ENCODE data around the gene ARF5. TPM values are rescaled to one million over a fixed set of nuclear protein-coding genes. Genes with fewer than 3 reads are reported as not detected.

The ARF5 gene
- polyA plus RNA-seq, 1 experiment, result 179 TPM

DNA sequence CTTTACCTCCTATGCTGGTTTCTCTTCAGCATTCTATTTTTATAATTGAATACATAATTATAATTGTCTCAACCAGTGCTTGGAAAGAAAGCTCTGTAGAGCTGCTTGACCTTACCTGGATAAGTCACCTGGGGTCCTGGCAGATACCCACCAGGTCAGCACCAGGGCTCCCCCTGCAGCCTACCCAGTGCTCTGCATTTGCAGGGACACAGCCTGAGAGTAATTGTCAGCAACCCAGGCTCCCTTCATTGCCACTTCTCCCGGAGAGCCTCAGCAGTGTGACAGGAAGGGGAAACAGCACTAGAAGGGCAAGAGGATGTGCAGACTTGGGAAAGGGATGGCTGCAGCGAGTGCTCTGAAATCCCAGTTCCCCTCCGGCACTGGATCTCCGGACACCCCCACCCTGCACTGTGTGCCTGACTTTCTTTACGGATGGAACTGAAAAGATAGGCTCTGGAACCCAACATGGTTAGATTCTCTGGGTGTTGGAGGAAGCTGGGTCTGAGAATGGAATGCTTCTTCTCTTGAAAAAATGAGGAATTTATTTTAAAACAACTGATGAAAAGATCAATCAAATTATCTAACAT, 41.1 kb downstream of the ARF5 start:
- no peak for DNase-seq (ENCODE audit: low read depth, low spot score)
- Histone ChIP-seq H3K4me3 (ENCODE audit: low read depth, low read length) (no peak overlapping the region), H3K9me3 (ENCODE audit: control insufficient read depth, insufficient read depth, low read length) (no peaks in the 10 kb centered on the region), H3K27ac (ENCODE audit: low read depth, low read length) (no peak overlapping the region), H3K27me3 (ENCODE audit: control insufficient read depth, insufficient read depth, low read length) (peaks cover 11% of the 10 kb centered on the region)
- POLR2A ChIA-PET, result no interaction called here
- CTCF ChIA-PET, result interaction anchor here (0.7 kb wide), 1 partner anchor 506 kb away, joined by 4 read pairs; no protein-coding TSS in a partner anchor
- TF ChIP-seq, protein P1, sequence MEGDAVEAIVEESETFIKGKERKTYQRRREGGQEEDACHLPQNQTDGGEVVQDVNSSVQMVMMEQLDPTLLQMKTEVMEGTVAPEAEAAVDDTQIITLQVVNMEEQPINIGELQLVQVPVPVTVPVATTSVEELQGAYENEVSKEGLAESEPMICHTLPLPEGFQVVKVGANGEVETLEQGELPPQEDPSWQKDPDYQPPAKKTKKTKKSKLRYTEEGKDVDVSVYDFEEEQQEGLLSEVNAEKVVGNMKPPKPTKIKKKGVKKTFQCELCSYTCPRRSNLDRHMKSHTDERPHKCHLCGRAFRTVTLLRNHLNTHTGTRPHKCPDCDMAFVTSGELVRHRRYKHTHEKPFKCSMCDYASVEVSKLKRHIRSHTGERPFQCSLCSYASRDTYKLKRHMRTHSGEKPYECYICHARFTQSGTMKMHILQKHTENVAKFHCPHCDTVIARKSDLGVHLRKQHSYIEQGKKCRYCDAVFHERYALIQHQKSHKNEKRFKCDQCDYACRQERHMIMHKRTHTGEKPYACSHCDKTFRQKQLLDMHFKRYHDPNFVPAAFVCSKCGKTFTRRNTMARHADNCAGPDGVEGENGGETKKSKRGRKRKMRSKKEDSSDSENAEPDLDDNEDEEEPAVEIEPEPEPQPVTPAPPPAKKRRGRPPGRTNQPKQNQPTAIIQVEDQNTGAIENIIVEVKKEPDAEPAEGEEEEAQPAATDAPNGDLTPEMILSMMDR (IDR thresholded peaks at IDR 0.05; ENCODE audit: low read depth, low read length), result peak; percentile 40

DNA sequence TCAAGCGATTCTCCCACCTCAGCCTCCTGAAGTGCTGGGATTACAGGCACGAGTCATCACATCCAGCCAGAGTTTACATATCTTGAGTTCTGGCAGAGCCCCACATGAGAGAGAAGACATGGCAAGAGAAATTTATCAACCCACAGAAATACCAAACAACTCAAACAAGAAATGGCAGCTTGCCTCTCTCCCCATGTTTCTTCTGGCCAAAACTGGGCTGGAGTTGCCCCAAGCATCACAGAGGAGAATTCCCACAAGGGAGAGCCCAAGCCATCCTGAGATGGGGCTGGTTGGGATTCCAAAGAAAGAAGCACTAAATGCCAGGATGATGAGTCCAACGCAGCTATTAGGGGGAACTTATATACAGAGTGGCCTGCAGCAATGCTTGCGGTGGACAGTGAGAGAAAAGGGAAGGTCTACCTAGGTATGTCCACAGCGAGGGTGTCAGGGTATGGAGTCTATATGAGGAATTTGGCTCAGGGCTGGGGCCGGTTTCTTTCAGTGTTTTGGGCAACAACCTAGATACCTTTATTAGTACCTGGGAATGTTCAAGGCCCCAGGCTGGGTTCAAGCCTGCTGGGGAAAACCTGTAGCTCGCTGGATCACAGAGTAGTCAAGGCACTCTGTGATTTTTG, 44.2 kb downstream of the ARF5 start:
- Histone ChIP-seq H3K27ac (ENCODE audit: low read depth, low read length) (peak overlapping the region; percentile 52), H3K4me3 (ENCODE audit: low read depth, low read length) (no peak overlapping the region), H3K9me3 (ENCODE audit: control insufficient read depth, insufficient read depth, low read length) (no peaks in the 10 kb centered on the region), H3K27me3 (ENCODE audit: control insufficient read depth, insufficient read depth, low read length) (peaks cover 6% of the 10 kb centered on the region)
- ChIA-PET CTCF (interaction anchor here (0.6 kb wide), 1 partner anchor 118 kb away, joined by 3 read pairs; no protein-coding TSS in a partner anchor), POLR2A (interaction anchor here (0.7 kb wide), 1 partner anchor 45 kb away, joined by 6 read pairs; no protein-coding TSS in a partner anchor)
- TF ChIP-seq, protein P1 (IDR thresholded peaks at IDR 0.05; ENCODE audit: low read depth, low read length), result no peak
- DNase-seq (ENCODE audit: low read depth, low spot score), result peak; percentile 73

DNA sequence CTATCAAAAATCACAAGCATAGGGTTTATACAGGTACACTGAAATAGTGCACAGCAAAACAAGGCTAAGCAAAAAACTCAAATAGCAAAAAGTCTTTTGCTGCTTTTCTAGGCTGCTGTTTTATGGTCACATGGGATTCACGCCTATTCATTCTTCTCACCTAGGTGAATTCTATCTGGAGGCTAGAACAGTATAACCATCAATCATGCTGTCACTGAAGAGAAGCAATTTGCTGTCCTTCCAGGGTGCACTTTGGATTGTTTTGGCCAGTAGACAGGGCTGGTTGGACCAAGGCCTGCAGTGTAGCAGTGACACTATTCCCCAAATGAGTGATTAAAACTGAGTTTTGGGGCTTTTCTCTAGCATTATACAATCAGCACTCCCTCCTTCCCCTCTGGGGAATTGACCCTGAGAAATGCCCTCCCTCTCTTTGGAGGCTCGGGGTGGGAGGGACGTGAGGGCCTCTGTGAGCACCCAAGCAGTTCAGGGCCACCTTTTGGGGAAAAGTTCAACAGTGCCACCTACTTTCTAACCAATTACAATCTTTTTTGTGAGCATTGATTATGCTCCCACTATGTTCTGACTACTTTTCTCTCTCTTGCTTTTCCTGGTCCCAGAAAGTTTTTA, 47.6 kb downstream of the ARF5 start:
- no peaks in the 10 kb centered on the region for H3K9me3 ChIP-seq (ENCODE audit: control insufficient read depth, insufficient read depth, low read length)
- CTCF ChIA-PET, result no interaction called here
- H3K4me3 ChIP-seq (ENCODE audit: low read depth, low read length), result no peak overlapping the region
- DNase-seq (ENCODE audit: low read depth, low spot score), result no peak
- no peak overlapping the region for H3K27ac ChIP-seq (ENCODE audit: low read depth, low read length)
- TF ChIP-seq, protein P1 (IDR thresholded peaks at IDR 0.05; ENCODE audit: low read depth, low read length), result no peak
- POLR2A ChIA-PET, result interaction anchor here (0.6 kb wide), 1 partner anchor 71 kb away, joined by 3 read pairs; no protein-coding TSS in a partner anchor
- no peaks in the 10 kb centered on the region for H3K27me3 ChIP-seq (ENCODE audit: control insufficient read depth, insufficient read depth, low read length)

DNA sequence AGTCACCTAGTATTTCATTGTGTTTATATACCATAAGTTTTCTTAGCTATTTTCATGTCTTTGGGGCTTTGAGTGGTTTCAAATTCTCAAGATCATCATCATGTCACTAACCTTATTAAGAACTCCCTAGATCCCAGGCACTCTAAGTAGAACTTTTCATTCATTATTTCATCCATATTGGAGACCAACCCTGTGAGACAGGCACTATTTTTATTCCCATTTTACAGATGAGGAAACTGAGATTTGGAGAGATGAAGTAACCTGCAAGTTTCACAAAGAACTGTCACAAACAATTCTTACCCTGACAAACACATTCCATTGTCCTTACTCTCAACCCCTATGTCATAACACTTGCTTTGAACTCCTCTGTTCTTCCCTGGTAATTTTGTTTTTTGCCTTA, 50.0 kb downstream of the ARF5 start:
- Histone ChIP-seq H3K9me3 (ENCODE audit: control insufficient read depth, insufficient read depth, low read length) (no peaks in the 10 kb centered on the region), H3K27me3 (ENCODE audit: control insufficient read depth, insufficient read depth, low read length) (no peaks in the 10 kb centered on the region), H3K27ac (ENCODE audit: low read depth, low read length) (no peak overlapping the region), H3K4me3 (ENCODE audit: low read depth, low read length) (no peak overlapping the region)
- TF ChIP-seq, protein P1 (IDR thresholded peaks at IDR 0.05; ENCODE audit: low read depth, low read length), result no peak
- CTCF ChIA-PET, result interaction anchor here (1.0 kb wide), 1 partner anchor 290 kb away, joined by 3 read pairs; no protein-coding TSS in a partner anchor
- POLR2A ChIA-PET, result no interaction called here
- no peak for DNase-seq (ENCODE audit: low read depth, low spot score)

Other genes with a start within 250 kb of the ARF5 start
- 10.5 and 13.1 TPM in 2 replicates for gene ZNF800, start 195.7 kb upstream of the ARF5 start, polyA plus RNA-seq (2011; rRNA removed)
- gene GCC1, start 2.8 kb upstream of the ARF5 start, polyA plus RNA-seq (2011; rRNA removed), result 11.2 and 11.6 TPM in 2 replicates
- gene FSCN3, start 5.3 kb downstream of the ARF5 start, polyA plus RNA-seq (2011; rRNA removed), result 0.17 and 0.37 TPM in 2 replicates
- gene PAX4, start 29.7 kb downstream of the ARF5 start, polyA plus RNA-seq (2011; rRNA removed), result not detected in 2 replicates
- gene SND1, start 63.8 kb downstream of the ARF5 start, polyA plus RNA-seq (2011; rRNA removed), result 217 and 247 TPM in 2 replicates